GM18867 (cell line): Measurements from ENCODE around the gene USP10.
"Not testable (repeated sequence)": the region's sequence is repeated elsewhere in the genome, so short reads cannot be mapped to it uniquely, and the experiment has no call there.

Source experiments
- ATAC-seq: cut with Tn5 transposase; IDR thresholded peaks from one replicate; pipeline ENCODE4 v1.9.1; 2021; ENCODE audit warnings: mild to moderate bottlenecking, moderate library complexity; ENCODE audit not compliant: unreplicated experiment

USP10 gene

DNA sequence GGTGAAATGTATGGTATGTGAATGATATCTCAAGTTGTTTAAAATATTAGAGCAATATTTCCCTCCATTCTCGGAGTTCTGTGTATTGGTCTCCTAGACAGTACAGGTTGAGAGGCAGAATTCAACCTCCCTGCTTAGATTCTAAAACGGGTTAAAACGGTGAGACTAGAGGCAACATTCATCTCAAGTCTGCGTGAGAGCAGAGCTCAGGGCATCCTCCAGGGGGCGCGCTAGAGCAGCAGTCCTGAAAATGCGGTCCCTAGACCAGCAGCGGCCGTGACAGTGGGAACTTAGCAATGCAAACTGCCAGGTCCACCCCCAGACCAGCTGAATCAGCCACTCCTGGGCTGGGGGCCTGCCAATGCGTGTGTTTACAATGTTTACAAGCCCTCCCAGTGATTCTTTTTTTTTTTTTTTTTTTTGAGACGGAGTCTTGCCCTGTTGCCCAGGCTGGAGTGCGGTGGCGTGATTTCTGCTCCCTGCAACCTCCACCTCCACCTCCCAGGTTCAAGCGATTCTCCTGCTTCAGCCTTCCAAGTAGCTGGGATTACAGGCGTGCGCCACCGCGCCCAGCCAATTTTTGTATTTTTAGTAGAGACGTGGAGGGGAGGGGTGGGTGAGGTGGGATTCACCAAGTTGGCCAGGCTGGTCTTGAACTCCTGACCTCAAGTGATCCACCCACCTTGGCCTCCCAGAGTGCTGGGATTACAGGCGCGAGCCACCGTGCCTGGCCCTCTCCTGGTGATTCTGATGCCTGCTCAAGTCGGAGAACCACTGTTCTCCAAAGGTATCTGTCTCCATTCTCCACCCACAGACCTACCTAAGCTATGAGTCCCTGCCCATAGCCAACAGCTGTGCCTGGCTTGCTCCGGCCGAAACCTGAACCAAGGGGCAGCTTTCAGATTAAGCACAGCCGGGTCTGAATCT is 27.3 kb upstream of the USP10 start:
- ATAC-seq, result peak; percentile 57

DNA sequence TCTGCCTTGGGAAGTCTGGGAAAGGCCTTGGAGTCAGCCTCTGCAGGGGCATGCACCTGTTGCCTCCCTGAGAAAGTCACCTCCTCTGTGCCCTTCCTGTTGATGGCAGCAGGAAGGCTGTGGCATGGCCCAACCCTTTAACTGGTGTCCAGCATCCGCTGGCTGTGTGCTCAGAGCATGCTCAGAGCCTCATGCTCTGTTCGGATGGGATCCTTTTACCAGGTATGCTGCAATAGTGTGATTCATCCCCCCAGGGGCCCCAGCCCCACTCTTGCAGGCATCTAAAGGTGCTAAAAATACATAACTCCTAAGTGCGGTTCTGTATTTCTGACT is 26.6 kb upstream of the USP10 start:
- no peak for ATAC-seq

DNA sequence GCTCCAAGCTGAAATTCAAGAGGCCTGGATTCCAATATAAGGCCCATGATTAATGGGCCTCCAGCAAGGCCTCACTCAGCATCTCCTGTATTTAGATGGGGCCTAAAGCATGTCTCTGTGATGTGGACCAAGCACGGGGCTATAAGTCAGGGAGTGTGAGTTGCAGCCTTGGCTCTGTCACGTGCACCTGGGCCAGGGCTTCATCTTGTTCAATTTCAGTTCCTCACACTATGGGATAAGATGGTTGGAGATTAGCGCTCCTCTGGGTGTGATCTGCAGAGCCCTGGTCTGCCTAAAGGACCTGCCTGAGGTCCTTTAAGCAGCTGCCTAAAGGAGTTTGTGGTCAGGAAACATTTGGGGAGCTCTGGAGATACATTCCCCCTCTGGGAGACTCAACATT is 26.2 kb upstream of the USP10 start:
- no peak for ATAC-seq

DNA sequence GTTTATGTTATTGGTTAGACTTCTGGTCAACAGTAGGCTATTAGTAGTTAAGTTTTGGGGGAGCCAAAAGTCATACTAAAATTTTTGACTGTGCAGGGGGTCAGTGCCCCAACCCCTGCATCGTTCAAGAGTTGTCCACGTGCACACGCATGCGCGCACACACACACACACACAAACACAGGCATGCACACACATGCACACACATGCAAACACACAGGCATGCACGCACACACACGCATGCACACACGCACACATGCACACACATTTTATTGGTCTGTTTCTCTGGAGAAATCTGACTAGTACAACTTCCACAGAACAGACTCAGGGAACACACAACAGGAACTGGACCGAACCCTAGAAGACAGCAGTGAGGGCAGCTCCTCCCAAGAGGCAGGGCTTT is 24.4 kb upstream of the USP10 start:
- no peak for ATAC-seq

DNA sequence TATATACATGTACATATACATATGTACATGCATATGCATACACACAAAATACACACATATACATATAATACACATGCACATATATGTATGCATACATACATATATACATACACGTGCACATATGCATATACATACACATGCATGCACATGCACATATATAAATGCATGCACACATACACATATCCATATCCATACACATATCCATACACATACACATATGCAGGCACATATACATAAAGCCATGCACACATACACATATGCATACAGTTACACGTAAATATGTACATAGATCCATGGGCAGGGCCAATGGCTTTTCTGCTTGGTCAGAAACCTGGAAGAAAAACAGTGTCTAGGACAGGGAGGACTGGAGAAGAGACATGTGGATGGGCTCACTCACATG is 23.9 kb upstream of the USP10 start:
- ATAC-seq, result no peak

DNA sequence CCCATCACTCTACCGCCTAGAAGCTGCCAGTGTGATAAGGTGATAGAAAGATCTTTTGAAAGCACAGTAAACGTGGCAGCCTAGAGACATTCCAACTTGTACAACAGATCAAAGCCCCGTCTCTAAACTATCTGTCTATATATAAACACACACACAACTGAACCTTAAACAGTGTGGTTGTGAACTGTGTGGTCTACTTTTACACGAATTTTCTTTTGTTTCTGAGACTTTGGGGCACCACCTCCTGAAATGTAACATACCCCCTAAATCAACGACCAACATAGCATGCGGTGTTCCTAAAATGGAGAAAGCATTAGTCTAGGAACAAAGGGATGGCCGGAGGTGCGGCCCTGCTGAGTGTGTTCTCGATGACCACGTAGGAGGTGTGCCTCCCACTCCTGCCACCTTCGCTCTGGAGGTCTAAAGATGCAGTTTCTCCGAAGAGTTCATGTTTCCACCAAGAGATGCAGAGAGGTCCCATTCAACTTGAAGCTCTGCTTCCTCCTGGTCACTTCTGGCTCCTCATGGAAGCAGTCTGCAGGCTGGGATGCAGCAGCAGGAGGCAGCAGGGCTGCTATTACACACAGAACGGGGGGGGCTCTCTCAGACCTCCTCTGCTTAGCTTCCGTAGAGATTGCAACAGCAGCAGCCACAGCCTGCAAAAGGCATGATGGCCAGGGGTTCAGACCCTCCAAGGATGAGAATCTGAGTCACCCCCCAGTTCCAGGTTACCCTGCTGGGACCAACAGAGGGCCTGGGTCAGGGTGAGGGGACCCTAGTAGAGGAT is 22.6 kb upstream of the USP10 start:
- ATAC-seq, result no peak

DNA sequence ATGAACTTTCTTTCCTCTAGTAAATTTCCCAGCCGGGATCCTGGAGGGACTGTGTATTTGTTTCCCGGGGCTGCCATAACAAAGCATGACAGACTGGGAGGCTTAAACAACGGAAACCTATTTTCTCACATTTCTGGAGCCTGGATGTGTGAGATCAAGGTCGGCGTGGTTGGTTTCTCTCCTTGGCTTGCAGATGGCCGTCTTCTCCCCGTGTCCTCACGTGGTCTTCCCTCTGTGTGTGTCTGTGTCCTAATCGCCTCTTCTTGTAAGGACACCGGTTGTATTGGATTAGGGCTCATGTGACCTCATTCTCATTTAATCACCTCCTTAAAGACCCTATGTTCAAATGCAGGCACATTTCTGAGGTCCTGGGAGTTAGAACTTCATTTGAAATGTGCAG is 22.0 kb upstream of the USP10 start:
- no peak for ATAC-seq

DNA sequence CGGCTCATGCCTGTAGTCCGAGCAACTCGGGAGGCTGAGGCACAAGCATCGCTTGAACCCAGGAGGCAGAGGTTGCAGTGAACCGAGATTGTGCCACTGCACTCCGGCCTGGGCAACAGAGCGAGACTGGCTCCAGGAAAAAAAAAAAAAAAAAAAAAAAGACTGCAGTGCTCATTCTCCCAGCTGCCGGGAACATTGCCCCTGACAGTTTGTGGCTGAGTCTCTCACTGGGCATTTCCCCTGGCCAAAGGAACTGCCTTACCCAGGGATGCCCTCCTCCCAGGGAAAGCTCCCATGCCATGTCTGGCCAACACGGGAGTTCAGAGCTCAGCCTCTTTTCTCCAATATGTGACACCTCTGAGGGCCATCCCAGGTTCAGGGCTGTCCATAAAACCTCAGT is 21.3 kb upstream of the USP10 start:
- ATAC-seq, result no peak

DNA sequence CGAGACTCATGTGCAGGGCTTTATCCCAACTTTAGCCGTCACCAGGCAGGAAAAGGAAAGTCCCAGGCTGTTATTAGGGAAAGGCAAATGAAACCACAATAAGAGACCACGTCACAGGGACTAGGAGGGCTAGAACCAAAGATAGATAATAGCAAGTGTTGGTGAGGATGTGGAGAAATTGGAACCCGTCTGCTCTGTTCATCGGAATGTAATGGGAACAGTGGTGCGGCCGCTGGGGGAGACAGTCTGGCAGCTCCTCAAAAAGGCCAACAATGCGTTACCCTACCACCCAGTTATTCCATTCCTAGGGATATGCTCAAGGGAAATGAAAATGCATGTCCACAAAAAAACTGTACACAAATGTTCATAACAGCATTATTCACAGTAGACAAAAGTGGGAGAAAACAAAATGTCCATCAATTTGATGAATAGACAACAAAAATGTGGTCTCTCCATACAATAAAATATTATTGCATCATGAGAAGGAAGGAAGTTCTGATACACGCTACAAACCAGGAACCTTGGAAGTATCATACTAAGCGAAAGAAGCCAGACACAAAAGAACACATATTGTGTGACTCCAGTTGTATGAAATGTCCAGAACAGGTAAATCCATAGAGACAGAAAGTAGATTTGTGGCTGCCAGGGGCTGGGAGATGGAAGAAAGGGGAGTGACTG is 19.5 kb upstream of the USP10 start:
- ATAC-seq, result no peak

DNA sequence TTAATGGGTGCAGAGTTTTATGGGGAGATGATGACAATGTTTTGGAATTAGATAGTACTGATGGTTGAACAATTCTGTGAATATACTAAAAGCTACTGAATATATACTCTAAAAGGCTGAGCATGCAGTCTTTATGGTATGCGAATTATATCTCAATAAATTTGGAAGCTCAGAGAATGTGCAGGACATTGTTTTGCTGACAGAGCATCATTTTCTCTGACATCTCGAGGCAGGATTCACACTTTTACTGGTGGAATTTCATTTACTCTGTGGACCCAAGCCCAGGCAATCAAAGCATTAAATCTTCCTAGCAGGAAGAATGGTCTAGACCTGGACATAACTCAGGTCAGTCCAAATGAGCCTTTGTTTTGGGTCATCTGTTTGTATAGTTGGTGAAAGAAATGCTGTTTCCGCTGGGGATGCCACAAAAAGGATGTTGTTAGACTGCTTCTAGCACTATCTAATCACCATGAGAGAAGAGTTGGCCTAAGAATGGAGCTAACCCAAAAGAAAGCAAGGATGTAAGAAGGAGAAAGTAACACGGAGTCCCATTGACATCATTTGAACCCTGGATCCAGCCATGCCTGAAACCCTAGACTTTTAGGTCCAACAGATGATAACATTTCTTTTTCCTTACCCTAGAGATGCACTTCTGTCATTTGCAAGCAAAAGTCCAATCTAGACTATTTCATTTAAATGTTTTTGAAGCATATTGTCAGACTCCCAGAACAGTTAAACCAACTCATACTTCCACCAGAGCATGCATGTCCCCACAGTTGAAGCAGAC is 18.8 kb upstream of the USP10 start:
- no peak for ATAC-seq

DNA sequence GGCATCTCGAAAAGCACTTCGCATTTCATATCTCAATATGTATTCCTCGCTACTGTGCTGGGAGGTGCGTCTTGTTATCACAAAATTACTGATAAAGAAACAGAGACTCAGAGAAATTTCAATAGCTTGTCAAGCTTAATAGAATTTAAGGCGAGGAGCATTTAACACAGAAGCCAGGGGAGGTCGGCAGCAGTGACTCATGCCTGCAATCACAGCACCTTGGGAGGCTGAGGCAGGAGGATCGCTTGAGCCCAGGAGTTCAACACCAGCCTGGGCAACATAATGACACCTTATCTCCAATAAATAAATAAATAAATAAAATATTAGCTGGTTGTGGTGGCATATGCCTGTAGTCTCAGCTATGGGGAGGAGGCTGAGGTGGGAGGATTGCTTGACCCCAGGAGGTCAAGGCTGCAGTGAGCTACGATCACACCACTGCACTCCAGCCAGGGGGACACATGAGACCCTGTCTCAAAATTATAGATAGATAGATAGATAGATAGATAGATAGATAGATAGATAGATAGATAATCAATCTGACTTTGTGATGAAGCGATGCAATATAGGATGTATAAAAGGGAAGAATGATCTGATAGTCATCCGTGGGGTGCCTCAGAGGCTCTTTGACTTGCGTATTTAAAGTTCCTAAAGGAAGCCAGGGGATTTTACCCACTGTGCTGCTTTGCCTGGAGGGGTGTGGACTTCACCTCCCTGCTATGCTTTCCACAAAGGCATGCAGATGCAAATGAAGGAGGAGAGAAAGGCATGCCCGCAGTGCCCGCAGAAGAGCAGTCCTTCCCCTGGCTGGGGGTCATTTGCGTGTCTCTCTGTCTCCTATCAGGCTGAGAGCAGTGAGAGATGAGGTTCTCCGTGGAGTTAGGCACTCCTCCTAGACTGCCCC is 15.9 kb upstream of the USP10 start:
- no peak for ATAC-seq

DNA sequence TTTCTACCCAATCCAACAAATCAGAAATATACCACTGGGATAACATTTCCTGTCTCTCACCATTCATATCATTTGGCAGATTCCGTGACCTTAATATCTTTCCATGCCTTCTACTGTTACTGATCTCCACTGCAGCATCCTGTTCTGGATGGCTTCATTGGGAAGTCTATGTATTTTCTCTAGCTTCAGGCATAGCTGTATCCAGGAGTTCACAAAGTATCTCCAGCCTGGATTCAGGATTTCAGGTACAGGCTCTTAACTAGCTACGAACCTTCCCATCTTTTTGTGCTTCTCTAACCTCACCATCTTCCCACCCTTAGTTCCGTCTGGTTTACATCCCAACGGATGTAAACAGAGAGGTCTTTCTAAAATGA is 15.2 kb upstream of the USP10 start:
- no peak for ATAC-seq

DNA sequence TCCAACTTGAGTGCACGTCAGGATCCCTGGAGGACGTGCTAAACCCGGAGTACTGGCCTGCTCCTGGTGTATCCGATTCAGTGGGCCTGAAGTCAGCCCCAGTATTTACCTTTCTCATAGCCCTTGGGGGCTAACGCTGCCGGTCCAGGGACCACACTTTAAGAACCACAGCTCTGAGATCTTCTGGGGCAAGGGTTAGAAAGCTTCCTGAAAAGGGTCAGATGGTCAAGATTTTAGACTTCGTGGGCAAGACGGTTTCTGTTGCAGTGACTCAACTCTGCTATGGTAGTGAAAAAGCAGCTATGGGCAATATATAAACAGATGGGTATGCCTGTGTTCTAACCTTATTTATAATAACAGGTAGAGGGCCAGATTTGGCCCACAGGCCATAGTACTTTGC is 14.6 kb upstream of the USP10 start:
- ATAC-seq, result no peak

DNA sequence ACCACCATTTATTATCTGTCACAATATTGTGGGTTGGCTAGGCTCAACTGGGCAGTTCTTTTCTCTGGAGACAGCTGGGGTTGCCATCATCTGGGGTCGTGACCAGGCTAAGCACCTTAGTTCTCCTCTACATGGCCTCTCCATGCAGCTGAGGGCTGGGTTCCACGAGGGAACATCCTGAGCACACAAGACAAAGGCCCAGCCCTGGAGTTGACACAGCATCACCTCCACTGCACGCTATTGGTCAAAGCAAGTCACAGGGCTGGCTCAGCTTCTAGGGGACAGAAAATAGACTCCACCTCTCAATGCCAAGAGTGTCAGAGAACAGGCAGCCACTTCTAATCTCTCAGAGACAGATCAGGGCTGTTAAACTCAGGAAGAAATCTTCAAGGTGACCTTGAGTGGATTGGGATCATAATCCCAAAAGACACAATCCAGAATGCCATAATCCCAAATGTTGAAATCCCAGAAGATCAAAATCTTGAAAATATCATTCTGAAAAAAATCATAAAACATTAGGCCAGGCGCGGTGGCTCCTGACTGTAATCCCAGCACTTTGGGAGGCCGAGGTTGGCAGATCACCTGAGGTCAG is 13.0 kb upstream of the USP10 start:
- ATAC-seq, result no peak

DNA sequence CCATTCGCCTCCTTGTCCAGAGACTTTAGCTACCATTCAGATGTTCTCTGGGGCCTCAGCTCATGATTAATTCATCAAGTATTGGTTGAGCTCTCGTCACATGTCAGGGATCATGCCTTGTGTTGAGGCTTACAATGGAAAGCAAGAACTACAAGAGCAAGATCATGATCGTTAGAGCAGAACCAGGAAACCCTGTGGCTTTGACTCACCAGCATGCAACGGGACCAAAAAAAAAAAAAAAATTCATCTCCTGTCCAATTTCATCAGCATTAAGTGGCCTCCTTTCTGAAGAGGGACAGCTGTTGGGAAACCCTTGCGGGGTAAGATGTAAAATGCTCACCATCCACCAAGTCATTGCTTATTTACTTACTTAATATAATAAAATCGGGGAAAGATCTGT is 12.1 kb upstream of the USP10 start:
- ATAC-seq, result peak; percentile 73

DNA sequence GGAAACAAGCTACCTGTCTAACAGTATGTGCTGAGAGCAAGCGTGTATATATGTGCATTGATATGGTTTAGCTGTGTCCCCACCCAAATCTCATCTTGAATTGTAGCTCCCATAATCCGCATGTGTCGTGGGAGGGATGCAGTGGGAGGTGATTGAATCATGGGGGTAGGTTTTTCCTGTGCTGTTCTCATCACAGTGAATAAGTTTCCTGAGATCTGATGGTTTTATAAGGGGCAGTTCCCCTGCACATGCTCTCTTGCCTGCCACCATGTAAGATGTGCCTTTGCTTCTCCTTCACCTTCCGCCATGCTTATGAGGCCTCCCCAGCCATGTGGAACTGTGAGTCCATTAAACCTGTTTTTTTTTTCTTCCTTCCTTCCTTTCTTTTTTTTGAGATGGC is 11.6 kb upstream of the USP10 start:
- ATAC-seq, result not testable (repeated sequence)

DNA sequence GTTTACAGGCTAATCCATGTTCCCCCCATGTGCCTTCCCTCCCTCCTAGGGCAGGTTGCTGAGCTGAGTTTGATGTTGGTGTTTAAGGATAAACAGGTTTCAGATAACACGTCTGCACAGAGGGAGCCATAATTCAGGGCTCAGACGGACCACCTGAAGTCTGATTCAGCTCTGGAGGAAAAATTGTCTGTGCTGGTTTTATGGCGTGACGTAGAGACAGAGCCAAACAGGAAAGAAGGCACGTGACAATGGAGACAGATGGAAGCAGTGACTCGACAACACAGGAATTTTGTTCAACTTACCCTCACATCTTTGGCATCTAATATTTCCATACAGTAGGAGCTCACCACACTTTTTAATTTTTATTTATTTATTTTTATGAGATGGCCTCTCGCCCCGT is 10.7 kb upstream of the USP10 start:
- ATAC-seq, result no peak

DNA sequence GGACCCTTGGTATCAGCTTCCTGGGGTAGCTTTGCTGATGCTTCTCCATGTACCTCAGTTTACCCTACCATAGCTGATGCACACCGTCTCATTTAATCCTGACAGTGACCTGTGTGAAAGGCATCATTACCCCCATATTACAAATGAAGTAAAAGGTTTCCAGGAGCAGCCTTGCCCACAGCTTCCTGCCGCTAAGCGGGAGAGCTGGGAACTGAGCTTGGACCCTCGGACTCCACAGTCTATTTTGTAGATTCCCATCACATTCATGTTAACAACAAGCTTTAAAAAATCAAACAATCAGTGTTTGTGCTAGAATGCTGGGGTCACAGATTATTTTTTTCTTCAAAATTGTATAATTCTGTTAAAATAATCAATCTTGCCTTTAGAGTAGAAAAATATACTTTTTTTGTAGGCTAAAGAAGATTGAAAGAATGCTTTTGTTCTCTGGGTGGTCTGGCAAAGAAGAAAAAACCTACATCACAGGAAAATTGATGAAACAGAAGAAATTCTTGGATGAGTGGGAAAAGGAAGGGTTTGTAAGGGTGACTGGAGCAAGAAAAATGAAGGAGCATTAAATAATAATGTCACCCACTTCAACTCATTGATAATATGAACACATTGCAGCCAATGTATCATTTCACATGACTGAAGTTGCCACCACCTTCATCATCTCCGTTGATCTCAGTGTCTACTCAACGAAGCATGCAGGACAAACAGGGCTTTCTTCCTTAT is 9.5 kb upstream of the USP10 start:
- ATAC-seq, result no peak
